Esophagus (tissue), 2 donors: ENCODE data around the gene CCL26. TPM values are rescaled to one million over a fixed set of nuclear protein-coding genes. Genes with fewer than 3 reads are reported as not detected.

Experiments used
- H3K27ac ChIP-seq, 2 donors: one replicate each; pipeline ENCODE4 v1.5.1; 2013; ENCODE audit warnings: low read depth in 2 of 2, mild to moderate bottlenecking in 2 of 2, inconsistent platforms in 1 of 2, low read length in 1 of 2, moderate library complexity in 1 of 2
- H3K27me3 ChIP-seq, 2 donors: one replicate each; pipeline ENCODE4 v1.6.1; 2013; ENCODE audit warnings: low read length in 2 of 2, control low read depth in 1 of 2, mild to moderate bottlenecking in 1 of 2; ENCODE audit not compliant: insufficient read depth in 2 of 2, control insufficient read depth in 1 of 2
- H3K36me3 ChIP-seq, 2 donors: one replicate each; pipeline ENCODE4 v1.6.1; 2013; ENCODE audit warnings: low read length in 1 of 2; ENCODE audit not compliant: control insufficient read depth in 2 of 2, insufficient read depth in 2 of 2
- H3K4me1 ChIP-seq, 2 donors: one replicate each; pipeline ENCODE4 v1.6.1; 2013; ENCODE audit warnings: low read length in 1 of 2; ENCODE audit not compliant: control insufficient read depth in 2 of 2, insufficient read depth in 2 of 2
- H3K4me3 ChIP-seq, 2 donors: one replicate each; pipeline ENCODE4 v1.5.1; 2013; ENCODE audit warnings: low read length in 2 of 2, mild to moderate bottlenecking in 2 of 2, low read depth in 1 of 2, moderate library complexity in 1 of 2
- H3K9me3 ChIP-seq, 2 donors: one replicate each; pipeline ENCODE4 v1.6.1; 2013; ENCODE audit warnings: mild to moderate bottlenecking in 2 of 2, low read depth in 1 of 2, low read length in 1 of 2, moderate library complexity in 1 of 2; ENCODE audit not compliant: control insufficient read depth in 2 of 2, insufficient read depth in 1 of 2
- WGBS, 2 donors: extraction: QIAGEN DNeasy Blood & Tissue Kit; methylation state at CpG; one replicate each; pipeline ENCODE4 v1.1.7; 2013; 5-methylcytosine and 5-hydroxymethylcytosine counted together
- polyA plus RNA-seq, 2 donors: library from polyadenylated mRNA; stranded (reverse); fragments of 200-250 nt; gene quantifications; one replicate each; pipeline ENCODE4 v1.2.3, GENCODE V29; 2013
- donor health status: healthy with polysubstance abuse.
- donor health status: Bipolar disorder and iron deficiency.

Gene CCL26
- polyA plus RNA-seq, 2 donors = 0.71 to 0.73 TPM

DNA sequence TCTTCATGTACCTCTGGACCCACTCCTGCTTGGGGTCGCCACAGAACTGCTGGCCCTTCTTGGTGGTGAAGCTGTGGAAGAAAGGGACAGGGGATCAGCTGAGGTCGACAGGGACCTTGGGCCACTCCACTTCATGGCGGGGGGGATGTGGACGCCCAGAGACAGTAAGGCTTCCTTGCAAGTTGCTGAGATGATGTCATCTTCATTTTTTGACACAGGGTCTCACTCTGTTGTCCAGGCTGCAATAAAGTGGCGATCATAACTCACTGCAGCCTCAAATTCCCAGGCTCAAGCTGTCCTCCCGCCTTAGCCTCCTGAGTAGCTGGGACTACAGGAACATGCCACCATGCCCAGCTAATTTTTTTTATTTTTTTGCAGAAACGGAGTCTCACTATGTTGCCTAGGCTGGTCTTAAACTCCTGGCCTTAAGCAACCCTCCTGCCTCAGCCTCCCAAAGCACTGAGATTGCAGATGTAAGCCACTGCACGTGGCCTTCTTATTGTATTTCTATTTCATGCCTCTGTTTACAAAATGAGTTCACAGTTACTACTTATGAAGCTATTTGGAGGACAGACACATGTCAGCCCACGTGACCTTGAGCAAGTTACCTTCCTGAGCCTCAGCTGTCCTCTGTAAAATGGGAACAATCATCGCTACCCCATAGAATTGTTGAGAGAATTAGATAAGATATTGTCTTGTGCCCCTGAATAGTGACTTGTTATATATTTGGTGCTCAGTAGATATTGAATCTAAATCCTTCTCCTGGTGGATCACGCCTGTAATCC, 40.1 kb upstream of the CCL26 start:
- H3K36me3 ChIP-seq = no peaks in the 10 kb centered on the region
- H3K9me3 ChIP-seq = peaks cover 2 to 10% of the 10 kb centered on the region in 2 donors
- no peaks in the 10 kb centered on the region for H3K27me3 ChIP-seq
- H3K27ac ChIP-seq = no peak overlapping the region
- H3K4me3 ChIP-seq = no peak overlapping the region
- WGBS, 2 donors = 85 to 86% methylated on average over 11 of the region's 11 CpGs
- H3K4me1 ChIP-seq = no peaks in the 10 kb centered on the region

GRCh38 chr7:75809396-75809795, 37.4 kb upstream of the CCL26 start:
- Histone ChIP-seq H3K4me1 (no peaks in the 10 kb centered on the region), H3K4me3 (no peak overlapping the region), H3K27me3 (no peaks in the 10 kb centered on the region), H3K27ac (no peak overlapping the region), H3K9me3 (peaks cover 9 to 16% of the 10 kb centered on the region in 2 donors), H3K36me3 (no peaks in the 10 kb centered on the region)
- 74 to 76% methylated on average over 6 of the region's 6 CpGs for WGBS, 2 donors

GRCh38 chr7:75808106-75808505, 36.1 kb upstream of the CCL26 start:
- 50 to 66% methylated on average over 6 of the region's 6 CpGs for WGBS, 2 donors
- H3K27ac ChIP-seq = no peak overlapping the region

GRCh38 chr7:75807452-75807851, 35.4 kb upstream of the CCL26 start:
- Histone ChIP-seq H3K4me3 (no peak overlapping the region), H3K27me3 (no peaks in the 10 kb centered on the region), H3K9me3 (peaks cover 9 to 16% of the 10 kb centered on the region in 2 donors), H3K4me1 (no peaks in the 10 kb centered on the region), H3K27ac (no peak overlapping the region), H3K36me3 (no peaks in the 10 kb centered on the region)
- 88 to 93% methylated on average over 9 of the region's 9 CpGs for WGBS, 2 donors

More at GRCh38 chr7:75808106-75808505, 36.1 kb upstream of the CCL26 start:
- Histone ChIP-seq H3K27me3 (no peaks in the 10 kb centered on the region), H3K4me1 (no peaks in the 10 kb centered on the region), H3K9me3 (peaks cover 9 to 16% of the 10 kb centered on the region in 2 donors), H3K4me3 (no peak overlapping the region), H3K36me3 (no peaks in the 10 kb centered on the region)

- Histone ChIP-seq H3K36me3 (no peaks in the 10 kb centered on the region), H3K27me3 (no peaks in the 10 kb centered on the region), H3K4me1 (no peaks in the 10 kb centered on the region), H3K4me3 (no peak overlapping the region), H3K27ac (no peak overlapping the region), H3K9me3 (peaks cover 9 to 16% of the 10 kb centered on the region in 2 donors)
- WGBS, 2 donors = 97 to 98% methylated on average over 4 of the region's 4 CpGs
Observed at GRCh38 chr7:75806560-75807307, 34.7 kb upstream of the CCL26 start.

DNA sequence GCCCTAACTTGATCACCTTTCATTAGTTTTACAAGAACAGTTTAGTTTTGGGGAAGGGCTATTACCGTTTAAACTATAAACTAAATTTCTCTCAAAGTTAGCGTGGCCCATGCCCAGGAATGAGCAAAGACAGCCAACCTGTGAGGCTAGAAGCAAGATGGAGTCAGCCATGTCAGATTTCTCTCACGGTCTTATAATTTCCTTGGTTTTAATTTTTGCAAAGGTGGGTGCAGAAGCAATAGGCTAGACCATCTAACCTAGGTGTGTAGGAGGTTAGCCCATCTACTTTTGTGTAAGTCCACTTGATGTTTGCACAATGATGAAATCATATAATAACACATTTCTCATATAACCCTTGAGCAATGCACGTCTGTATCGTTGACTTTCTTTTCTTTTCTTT, 32.7 kb upstream of the CCL26 start:
- Histone ChIP-seq H3K27ac (no peak overlapping the region), H3K27me3 (no peaks in the 10 kb centered on the region), H3K9me3 (peaks cover 9 to 16% of the 10 kb centered on the region in 2 donors), H3K4me1 (no peaks in the 10 kb centered on the region), H3K4me3 (no peak overlapping the region), H3K36me3 (no peaks in the 10 kb centered on the region)
- WGBS, 2 donors = 62 to 69% methylated on average over 5 of the region's 5 CpGs

- H3K27ac ChIP-seq = no peak overlapping the region
- no peaks in the 10 kb centered on the region for H3K4me1 ChIP-seq
- H3K36me3 ChIP-seq = no peaks in the 10 kb centered on the region
- no peak overlapping the region for H3K4me3 ChIP-seq
- 79 to 87% methylated on average over 2 of the region's 2 CpGs for WGBS, 2 donors
- no peaks in the 10 kb centered on the region for H3K27me3 ChIP-seq
- peaks cover 9 to 16% of the 10 kb centered on the region in 2 donors for H3K9me3 ChIP-seq
Observed at GRCh38 chr7:75804004-75804403, 32.0 kb upstream of the CCL26 start.

- H3K27ac ChIP-seq = no peak overlapping the region
- H3K36me3 ChIP-seq = no peaks in the 10 kb centered on the region
- H3K4me3 ChIP-seq = no peak overlapping the region
- H3K9me3 ChIP-seq = peaks cover 9 to 10% of the 10 kb centered on the region in 2 donors
- no peaks in the 10 kb centered on the region for H3K27me3 ChIP-seq
- H3K4me1 ChIP-seq = no peaks in the 10 kb centered on the region
- WGBS, 2 donors = 87 to 89% methylated on average over 5 of the region's 5 CpGs
Observed at GRCh38 chr7:75802552-75802821, 30.5 kb upstream of the CCL26 start.

GRCh38 chr7:75798770-75799169, 26.8 kb upstream of the CCL26 start:
- no peaks in the 10 kb centered on the region for H3K27me3 ChIP-seq
- no peaks in the 10 kb centered on the region for H3K36me3 ChIP-seq
- no peaks in the 10 kb centered on the region for H3K4me1 ChIP-seq
- H3K27ac ChIP-seq = no peak overlapping the region
- WGBS, 2 donors = 52 to 67% methylated on average over 4 of the region's 4 CpGs
- H3K9me3 ChIP-seq = no peaks in the 10 kb centered on the region
- H3K4me3 ChIP-seq = no peak overlapping the region

DNA sequence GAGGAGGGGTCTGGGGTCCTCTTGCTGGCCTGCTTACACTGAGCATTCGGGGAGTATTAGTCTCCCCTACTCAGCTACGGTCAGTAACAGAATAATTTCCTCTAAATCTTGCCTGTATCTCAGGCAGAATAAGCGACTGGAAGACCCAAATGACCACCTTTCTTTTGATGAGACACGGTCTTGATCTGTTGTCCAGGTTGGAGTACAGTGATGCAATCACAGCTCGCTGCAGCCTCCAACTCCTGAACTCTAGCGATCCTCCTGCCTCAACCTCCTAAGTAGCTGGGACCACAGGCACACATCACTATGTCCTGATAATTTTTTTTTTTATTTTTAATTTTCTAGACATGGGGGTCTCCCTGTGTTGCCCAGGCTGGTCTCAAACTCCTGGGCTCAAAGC, 24.4 kb upstream of the CCL26 start:
- Histone ChIP-seq H3K4me3 (no peak overlapping the region), H3K27me3 (no peaks in the 10 kb centered on the region), H3K36me3 (no peaks in the 10 kb centered on the region), H3K27ac (no peak overlapping the region), H3K4me1 (no peaks in the 10 kb centered on the region), H3K9me3 (no peaks in the 10 kb centered on the region)
- WGBS, 2 donors = 88% methylated on average over 6 of the region's 6 CpGs
